ENCODE data around the gene SIL1. TPM values are rescaled to one million over a fixed set of nuclear protein-coding genes. Genes with fewer than 3 reads are reported as not detected.

Gene SIL1
- total and polyA plus RNA-seq, 2 of the 8 experiments (the other 6 are each of a cell fraction or from before 2014, with no cell fraction given) = 8.3 to 12.8 TPM

DNA sequence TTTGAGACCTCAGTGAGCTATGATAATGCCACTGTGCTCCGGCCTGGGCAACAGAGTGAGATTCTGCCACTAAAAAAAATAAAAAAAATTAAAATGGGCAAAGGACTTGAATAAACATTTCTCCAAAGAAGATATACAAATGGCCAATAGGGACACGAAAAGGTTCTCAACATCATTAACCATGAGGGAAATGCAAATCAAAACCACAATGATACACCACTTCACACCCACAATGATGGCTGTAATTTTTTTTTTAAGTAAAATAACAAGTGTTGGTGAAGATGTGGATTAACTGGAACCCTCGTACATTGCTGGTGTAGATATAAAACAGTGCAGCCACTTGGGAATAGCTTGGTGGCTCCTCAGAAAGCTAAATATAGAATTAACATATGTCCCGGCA lies 68.0 kb downstream of the SIL1 start:
- Histone ChIP-seq H2BK120ac (replicated peaks; ENCODE audit: low read depth, low read length) (no peak overlapping the region), H3K79me2 (ENCODE audit: control insufficient read depth in 1 of 2, insufficient read depth in 2 of 2, low read length in 2 of 2) (no peaks in the 10 kb centered on the region), H2BK20ac (ENCODE audit: low read length) (no peak overlapping the region), H4K91ac (replicated peaks; ENCODE audit: insufficient read length, low read length) (no peak overlapping the region), H3K36me3 (ENCODE audit: control insufficient read depth in 2 of 4, insufficient read depth in 4 of 4, low read length in 3 of 4) (no peaks in the 10 kb centered on the region), H3K4me3 (ENCODE audit: extremely low read depth in 1 of 4, insufficient read depth in 2 of 4, low read depth in 3 of 4, low read length in 4 of 4) (no peak overlapping the region), H3K4me1 (replicated peaks in 1 of 4; ENCODE audit: control insufficient read depth in 3 of 4, insufficient read depth in 4 of 4, low read length in 3 of 4) (peaks cover 2 to 14% (median 10%) of the 10 kb centered on the region in 4 experiments), H3K56ac (replicated peaks; ENCODE audit: insufficient read length, low read depth, low read length) (no peak overlapping the region), H3K27me3 (replicated peaks in 1 of 4; ENCODE audit: control insufficient read depth in 3 of 4, extremely low read depth in 1 of 4, insufficient read depth in 3 of 4, low read length in 3 of 4) (no peaks in the 10 kb centered on the region), H3K9ac (replicated peaks in 1 of 4; ENCODE audit: extremely low read depth in 1 of 4, low read depth in 3 of 4, low read length in 3 of 4) (no peak overlapping the region), H2BK12ac (ENCODE audit: low read depth, low read length) (no peak overlapping the region), H3K23ac (ENCODE audit: insufficient read length) (no peak overlapping the region), H3K9me3 (ENCODE audit: insufficient read depth in 2 of 2, low read depth in 1 of 2, low read length in 1 of 2) (no peaks in the 10 kb centered on the region), H2AK5ac (ENCODE audit: low read depth, low read length) (no peak overlapping the region), H2BK15ac (ENCODE audit: low read length) (no peak overlapping the region), H3K4ac (replicated peaks; ENCODE audit: insufficient read length, low read depth, low read length) (no peak overlapping the region), H3K79me1 (ENCODE audit: low read depth, low read length) (no peaks in the 10 kb centered on the region), H2BK5ac (ENCODE audit: low read depth, low read length) (no peak overlapping the region), H4K5ac (ENCODE audit: insufficient read length, low read depth, low read length) (no peak overlapping the region), H4K20me1 (replicated peaks in 1 of 2; ENCODE audit: control insufficient read depth in 1 of 2, insufficient read depth in 2 of 2, low read length in 2 of 2) (no peaks in the 10 kb centered on the region), H3K4me2 (ENCODE audit: insufficient read depth in 1 of 2, low read depth in 2 of 2, low read length in 2 of 2) (no peak overlapping the region), H2AFZ (ENCODE audit: low read length) (no peak overlapping the region), H3K27ac (ENCODE audit: low read depth, low read length) (no peak overlapping the region), H4K8ac (ENCODE audit: extremely low read depth, insufficient read depth, low read length) (no peak overlapping the region), H3K18ac (ENCODE audit: extremely low read depth, low read length) (no peak overlapping the region), H3K23me2 (ENCODE audit: low read depth, low read length) (no peaks in the 10 kb centered on the region), H3K14ac (ENCODE audit: insufficient read length) (no peak overlapping the region)
- TF ChIP-seq TCF12 (IDR thresholded peaks at IDR 0.05; ENCODE audit: low read depth, low read length) (no peak), POLR2AphosphoS5 (IDR thresholded peaks at IDR 0.05; ENCODE audit: low read depth, low read length) (no peak), CEBPB (IDR thresholded peaks at IDR 0.05; ENCODE audit: low read depth, low read length) (no peak), SRF (IDR thresholded peaks at IDR 0.05; ENCODE audit: low read depth, low read length) (no peak), SP1 (IDR thresholded peaks at IDR 0.05; ENCODE audit: low read depth, low read length) (no peak), ZNF274 (IDR thresholded peaks at IDR 0.05; ENCODE audit: borderline replicate concordance, extremely low read depth, low read length) (no peak), FOSL1 (IDR thresholded peaks at IDR 0.05; ENCODE audit: insufficient read depth, low read depth, low read length) (no peak), JUND (IDR thresholded peaks at IDR 0.05; ENCODE audit: low read length) (no peak), TBP (IDR thresholded peaks at IDR 0.05; ENCODE audit: low read depth, low read length) (no peak), TEAD4 (IDR thresholded peaks at IDR 0.05; ENCODE audit: low read depth, low read length) (no peak), BRCA1 (IDR thresholded peaks at IDR 0.05; ENCODE audit: low read depth, low read length) (no peak), SP4 (IDR thresholded peaks at IDR 0.05; ENCODE audit: low read length) (no peak), RAD21 (IDR thresholded peaks at IDR 0.05 in 1 of 2, conservative IDR thresholded peaks at IDR 0.05 in 1 of 2; ENCODE audit: low read depth in 2 of 2, low read length in 2 of 2) (no peak)
- TF ChIP-seq, protein P1, sequence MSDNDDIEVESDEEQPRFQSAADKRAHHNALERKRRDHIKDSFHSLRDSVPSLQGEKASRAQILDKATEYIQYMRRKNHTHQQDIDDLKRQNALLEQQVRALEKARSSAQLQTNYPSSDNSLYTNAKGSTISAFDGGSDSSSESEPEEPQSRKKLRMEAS (IDR thresholded peaks at IDR 0.05) = no peak
- DNase-seq (ENCODE audit: low read depth in 1 of 2, low spot score in 2 of 2) = no peak
- CTCF ChIA-PET (ENCODE audit: partially characterized antibody) = interaction anchor here (0.6 to 1.0 kb wide), 2 partner anchors 8 to 342 kb away, joined by 3 read pairs; no protein-coding TSS in a partner anchor
- POLR2A ChIA-PET (ENCODE audit: partially characterized antibody) = no interaction called here
- FAIRE-seq = no peak
- 89% methylated on average over 4 of the region's 4 CpGs; no CpG with 5 or more reads in 1 of the 2 experiments for WGBS, 2 experiments (ENCODE audit: extremely low coverage in 1 of 2, insufficient coverage in 1 of 2, insufficient read length in 1 of 2, insufficient replicate concordance in 2 of 2, low coverage in 1 of 2, low lambda C conversion rate in 2 of 2, missing lambda C conversion rate in 1 of 2)
